GM19328 (cell line): ENCODE results near the gene GPR84.

Experiments
- ATAC-seq: cut with Tn5 transposase; IDR thresholded peaks from one replicate; pipeline ENCODE4 v1.9.1; 2021; ENCODE audit warnings: mild to moderate bottlenecking, moderate library complexity; ENCODE audit not compliant: unreplicated experiment

GPR84 gene

GRCh38 chr12:54364413-54364812 is at the start of gene GPR84:
TSS of gene GPR84 (minus strand) at chr12:54364486. CDS start at chr12:54363851, 635 bp downstream.
- no peak for ATAC-seq

- ATAC-seq, result no peak
Observed at GRCh38 chr12:54413284-54414190, 49.3 kb upstream of the GPR84 start.

DNA sequence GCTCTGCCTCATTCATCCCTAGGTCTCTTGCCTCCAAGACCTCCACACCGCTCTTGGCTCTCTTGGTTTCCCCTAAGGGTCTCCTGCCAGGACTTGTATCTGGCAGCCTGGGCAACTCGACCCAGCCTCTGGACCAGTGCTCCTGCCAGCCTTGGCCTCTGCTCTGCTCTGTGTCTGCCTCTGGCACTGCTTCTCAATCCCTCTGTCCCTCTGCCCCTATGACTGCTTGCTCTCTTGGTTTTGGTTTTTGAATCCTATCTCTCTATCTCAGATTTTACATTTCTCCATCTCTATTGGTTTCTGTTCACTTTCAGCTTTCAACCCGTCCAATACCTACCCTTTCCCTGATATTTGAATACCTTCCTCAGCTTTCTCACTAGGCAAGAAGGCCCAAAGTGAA is 48.5 kb upstream of the GPR84 start:
- no peak for ATAC-seq

DNA sequence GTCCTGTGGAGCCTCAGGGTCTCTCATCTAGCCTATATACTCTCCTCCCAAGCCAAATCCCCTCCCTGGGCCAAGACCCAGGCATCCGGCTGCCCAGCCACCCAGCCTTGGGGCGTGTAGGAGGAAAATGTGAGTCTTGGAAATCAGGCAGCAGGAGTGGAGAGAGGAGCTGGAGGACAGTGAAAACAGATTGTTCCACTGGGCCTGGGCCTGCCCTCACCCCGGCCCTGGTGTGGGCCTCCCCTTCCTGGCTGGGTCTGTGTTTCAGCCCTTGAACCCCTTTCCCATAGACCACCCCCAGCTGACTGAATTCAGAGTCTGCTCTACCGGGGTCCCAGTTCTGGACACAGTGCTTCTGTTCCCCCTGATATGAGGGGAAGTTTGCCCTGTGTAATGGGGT is 48.1 kb upstream of the GPR84 start:
- ATAC-seq, result no peak

DNA sequence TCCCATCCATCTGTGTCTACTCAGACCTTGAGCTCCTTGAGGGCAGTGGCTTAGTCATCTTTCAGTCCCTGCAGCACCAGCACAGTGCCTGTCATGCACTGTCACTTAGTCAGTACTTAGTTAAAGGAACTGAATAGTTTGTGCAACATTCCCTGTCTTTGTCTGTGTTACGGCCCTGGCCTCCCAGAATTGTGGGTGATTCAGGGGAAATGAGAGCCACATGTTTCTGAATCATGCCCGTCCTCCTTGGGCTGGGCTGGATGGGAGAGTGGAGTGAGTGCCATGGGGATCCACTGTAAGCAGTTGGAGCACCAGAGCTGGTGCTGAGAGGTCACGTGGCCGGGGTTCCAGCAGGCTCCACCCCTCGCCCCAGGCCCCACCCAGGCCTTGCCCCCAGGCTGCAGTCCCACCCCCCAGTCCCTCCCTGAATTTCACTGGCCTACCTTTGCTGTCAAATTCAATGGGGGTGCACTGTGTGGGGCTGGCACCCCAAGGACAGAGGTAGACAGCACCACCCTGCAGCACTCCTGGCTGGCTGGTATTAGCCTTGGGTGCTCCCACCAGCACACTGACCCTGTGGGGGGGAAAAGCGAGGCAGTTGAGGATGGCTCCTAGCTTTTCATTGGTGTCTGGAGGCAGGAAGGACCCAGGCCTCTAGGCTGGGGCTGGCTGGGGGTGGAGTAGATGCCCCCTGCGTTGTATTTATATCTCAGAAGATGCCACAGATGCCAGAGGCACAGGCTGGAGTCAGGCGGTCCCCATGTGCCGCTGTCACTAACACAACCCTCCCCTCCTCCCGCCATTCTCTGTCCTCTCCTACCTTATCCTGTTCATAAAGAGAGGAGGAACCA is 47.3 kb upstream of the GPR84 start:
- ATAC-seq, result no peak

DNA sequence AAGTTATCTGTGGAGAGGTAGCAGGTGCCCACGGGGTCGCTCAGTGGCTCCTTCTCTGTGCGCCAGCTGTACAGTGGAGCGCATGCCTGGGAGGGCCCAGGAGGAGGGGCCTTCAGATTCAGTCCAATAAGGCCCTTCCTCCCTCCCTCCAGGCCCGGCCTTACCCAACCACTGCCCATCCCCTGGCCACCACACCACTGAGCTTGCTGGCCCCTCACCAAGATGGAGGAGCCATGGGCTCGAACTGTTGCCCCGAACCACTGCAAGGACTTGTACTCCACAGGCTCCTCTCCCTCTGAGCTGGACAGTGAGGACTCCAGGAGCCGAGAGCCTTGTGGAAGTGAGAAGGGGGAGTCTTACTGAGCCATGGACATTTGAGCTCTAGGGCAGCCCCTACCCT is 45.0 kb upstream of the GPR84 start:
- no peak for ATAC-seq

GRCh38 chr12:54407183-54407905 is 43.1 kb upstream of the GPR84 start:
- no peak for ATAC-seq

DNA sequence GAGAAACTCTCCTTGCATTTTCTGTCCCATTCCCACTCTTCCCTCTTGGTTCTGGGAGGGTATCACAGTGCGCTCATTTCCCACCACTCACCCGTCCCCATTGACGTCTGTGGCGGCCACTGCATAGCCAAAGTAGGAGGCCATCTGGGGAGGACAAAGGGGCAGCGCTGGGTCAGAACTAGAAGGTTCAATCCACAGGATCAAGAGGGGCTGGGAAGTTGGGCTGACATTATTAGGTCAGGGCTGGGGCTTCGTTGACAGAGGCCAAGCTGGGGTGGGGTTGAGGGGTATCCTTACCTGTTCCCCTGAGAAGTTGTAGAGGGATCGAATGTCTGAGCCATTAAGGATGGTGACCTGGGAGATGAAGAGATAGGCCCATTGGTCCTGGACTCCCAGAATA is 41.3 kb upstream of the GPR84 start:
- ATAC-seq, result no peak

DNA sequence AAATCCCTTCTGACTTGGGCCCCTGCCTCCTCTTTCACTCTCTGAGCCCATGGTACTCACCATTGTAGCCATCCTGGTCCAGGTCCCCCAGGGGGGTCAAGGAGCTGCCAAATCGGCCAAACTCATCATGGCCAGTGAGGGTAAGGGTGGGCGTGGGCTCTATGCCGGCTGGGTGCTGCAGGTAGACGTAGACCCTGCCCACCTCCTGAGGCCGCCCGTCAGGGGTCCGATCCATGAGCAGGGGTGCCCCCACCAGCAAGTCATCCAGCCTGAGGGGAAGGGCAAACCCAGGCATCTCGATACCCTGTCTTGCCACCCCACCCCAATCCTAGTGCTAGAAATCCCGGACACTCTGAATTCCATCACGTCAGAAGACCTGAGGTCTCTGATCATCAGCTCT is 40.8 kb upstream of the GPR84 start:
- no peak for ATAC-seq

- no peak for ATAC-seq
Observed at GRCh38 chr12:54404061-54405004, 40.0 kb upstream of the GPR84 start.

GRCh38 chr12:54401119-54401518 is 36.8 kb upstream of the GPR84 start:
- no peak for ATAC-seq

- ATAC-seq, result no peak
Observed at GRCh38 chr12:54398995-54399793, 34.9 kb upstream of the GPR84 start.

DNA sequence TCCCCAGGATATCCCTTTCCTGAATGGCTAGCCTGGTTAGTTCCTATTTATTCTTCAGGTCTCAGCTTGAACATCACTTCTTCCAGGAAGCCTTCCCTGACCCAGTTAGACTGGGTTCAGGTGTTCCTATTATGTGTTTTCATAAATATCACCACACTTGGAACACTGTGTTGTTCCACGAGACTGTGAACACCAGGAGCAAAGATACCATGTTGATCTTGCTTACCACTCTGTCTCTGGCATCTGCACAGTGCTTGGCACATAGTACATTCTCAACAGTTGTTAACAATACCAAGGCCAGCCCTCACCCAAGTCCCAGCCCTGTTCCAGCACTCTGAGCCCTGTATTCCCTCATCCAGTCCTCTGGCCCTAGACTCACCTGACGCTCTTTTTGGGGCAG is 33.9 kb upstream of the GPR84 start:
- no peak for ATAC-seq

- no peak for ATAC-seq
Observed at GRCh38 chr12:54397157-54397556, 32.9 kb upstream of the GPR84 start.

- no peak for ATAC-seq
Observed at GRCh38 chr12:54395545-54395944, 31.3 kb upstream of the GPR84 start.

DNA sequence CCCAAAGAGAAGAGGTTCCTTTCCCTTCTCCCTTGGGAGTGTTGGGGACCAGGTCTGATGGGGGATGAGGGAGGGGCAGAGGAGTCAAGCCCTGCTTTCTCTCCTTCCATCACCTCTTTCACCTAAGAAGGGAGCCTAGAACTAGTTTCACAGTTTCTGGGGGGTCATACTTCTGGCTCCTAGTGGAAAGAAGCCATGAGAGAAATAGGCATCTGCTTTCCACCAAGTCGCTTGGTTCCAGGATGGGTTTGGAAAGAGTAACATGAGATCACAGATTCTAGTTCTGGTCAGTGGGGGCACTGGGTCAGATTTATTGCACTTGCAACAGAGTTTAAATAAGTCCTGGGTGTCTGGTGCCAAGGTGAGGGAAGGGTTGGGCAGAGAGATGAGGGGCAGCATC is 30.7 kb upstream of the GPR84 start:
- no peak for ATAC-seq

GRCh38 chr12:54394281-54394719 is 30.0 kb upstream of the GPR84 start:
- ATAC-seq, result no peak

GRCh38 chr12:54393743-54394142 is 29.5 kb upstream of the GPR84 start:
- no peak for ATAC-seq

GRCh38 chr12:54393207-54393609 is 28.9 kb upstream of the GPR84 start:
- ATAC-seq, result no peak
